Measurements from ENCODE around the gene ALK.

The ALK gene

DNA sequence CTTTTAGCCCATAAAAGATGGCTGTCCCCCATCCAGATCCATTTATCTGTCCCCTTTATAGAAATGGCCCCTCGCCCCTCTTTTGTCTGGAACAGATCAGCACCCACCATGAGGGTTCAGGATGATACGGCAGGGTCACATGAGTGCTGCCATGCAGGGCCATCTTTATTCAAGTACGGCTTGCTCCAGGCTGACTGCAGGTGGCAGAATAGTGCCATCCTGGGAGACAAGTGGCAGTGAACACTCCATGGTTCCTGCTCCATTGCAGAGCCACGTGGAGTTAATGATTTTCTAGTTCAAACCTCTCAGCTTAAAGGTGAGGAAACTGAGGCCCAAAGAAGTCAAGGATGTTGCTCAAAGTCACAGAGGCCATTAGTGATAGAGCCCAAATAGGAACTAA lies 625.5 kb downstream of the ALK start:
- no peak for DNase-seq (ENCODE audit: low spot score)
- no peak overlapping the region for H3K4me3 ChIP-seq
- TF ChIP-seq, protein P1, sequence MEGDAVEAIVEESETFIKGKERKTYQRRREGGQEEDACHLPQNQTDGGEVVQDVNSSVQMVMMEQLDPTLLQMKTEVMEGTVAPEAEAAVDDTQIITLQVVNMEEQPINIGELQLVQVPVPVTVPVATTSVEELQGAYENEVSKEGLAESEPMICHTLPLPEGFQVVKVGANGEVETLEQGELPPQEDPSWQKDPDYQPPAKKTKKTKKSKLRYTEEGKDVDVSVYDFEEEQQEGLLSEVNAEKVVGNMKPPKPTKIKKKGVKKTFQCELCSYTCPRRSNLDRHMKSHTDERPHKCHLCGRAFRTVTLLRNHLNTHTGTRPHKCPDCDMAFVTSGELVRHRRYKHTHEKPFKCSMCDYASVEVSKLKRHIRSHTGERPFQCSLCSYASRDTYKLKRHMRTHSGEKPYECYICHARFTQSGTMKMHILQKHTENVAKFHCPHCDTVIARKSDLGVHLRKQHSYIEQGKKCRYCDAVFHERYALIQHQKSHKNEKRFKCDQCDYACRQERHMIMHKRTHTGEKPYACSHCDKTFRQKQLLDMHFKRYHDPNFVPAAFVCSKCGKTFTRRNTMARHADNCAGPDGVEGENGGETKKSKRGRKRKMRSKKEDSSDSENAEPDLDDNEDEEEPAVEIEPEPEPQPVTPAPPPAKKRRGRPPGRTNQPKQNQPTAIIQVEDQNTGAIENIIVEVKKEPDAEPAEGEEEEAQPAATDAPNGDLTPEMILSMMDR (IDR thresholded peaks at IDR 0.05): no peak
- H3K27ac ChIP-seq: no peak overlapping the region

DNA sequence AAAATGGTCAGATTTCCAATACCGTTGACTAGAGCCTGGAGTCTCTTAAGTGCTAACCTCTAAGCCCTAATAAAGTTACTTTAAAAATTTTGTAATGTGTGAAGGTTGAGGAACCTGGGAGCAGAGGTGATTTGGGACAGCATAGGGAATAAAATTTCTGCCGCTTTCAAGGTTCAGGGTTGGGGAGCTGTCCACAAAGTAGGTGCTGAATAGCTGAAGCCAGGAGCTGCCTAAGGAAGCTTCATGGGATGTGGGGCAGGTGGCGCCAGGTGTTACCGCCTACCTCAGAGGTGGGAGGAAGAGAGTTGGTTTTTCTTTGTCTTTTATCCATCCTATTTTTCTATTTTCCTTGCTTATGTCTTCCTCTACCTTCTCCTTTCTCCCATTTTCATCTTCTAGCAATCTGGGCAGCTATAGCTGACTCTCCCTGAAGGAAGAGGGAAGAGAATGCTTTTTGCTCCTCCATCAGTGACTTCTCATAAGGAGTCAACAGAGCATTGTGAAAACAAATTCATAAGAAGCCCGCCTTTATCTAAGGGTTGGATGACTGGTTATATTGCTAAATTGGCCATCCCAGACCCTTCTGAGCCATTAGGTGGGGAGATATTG lies 627.5 kb downstream of the ALK start:
- Histone ChIP-seq H3K4me3 (no peak overlapping the region), H3K27ac (no peak overlapping the region)
- DNase-seq (ENCODE audit: low spot score): no peak
- TF ChIP-seq, protein P1 (IDR thresholded peaks at IDR 0.05): no peak

DNA sequence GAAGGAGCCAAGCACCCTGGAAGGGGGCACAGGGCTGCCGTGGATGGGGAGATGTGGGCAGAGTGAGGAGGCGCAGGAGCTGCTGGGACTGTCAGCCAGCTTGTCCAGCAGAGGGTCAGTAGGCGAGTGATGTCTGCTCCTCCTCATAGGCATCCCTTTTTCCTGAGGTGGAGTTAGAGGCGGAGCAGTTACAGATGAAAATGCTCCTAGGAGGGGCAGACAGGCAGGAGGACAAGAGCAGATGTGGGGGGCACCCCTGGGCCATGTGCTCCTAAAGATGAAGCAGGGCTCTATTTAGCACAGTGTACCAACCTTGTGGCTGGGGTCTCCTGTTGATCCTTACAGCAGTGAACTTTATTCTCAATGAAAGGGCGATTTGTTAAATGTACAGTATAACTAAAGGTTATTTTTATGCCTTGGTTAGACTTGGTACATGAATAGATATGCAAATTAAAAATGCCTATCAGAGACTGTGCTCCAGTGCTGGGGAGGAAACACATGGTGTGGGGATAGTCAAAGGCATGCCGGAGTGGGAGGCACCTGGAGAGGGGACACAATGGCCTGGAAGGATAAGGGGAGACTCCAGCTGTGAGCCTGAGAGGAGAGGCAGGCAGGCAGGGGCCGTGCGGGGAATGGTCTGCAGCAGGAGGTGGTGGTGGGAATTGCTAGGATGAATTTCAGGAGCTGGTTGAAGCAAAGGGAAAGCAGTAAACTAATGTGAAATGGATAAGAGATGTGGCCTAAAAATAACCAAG lies 630.9 kb downstream of the ALK start:
- TF ChIP-seq, protein P1 (IDR thresholded peaks at IDR 0.05): no peak
- H3K4me3 ChIP-seq: no peak overlapping the region
- no peak overlapping the region for H3K27ac ChIP-seq
- DNase-seq (ENCODE audit: low spot score): peak; percentile 21

DNA sequence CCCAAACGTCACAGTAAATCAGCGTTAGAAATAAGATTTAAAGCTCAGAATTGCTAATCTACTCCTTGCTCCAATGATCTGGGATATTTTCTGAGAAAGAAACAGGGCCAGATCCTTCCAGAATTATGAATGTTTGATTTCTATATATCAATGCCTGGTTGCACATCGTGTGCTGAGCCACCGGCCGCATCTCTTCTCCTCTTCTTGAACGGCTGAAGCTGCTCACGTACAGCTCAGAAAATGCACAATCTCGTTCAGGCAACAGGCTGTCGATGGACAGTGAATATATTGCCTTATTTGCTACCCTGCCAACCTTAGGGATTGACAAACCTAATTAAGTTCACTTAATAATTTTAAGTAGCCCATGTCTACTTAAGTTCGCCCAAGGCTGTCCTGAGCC lies 636.7 kb downstream of the ALK start:
- no peak overlapping the region for H3K4me3 ChIP-seq
- no peak for DNase-seq (ENCODE audit: low spot score)
- TF ChIP-seq, protein P1 (IDR thresholded peaks at IDR 0.05): no peak
- no peak overlapping the region for H3K27ac ChIP-seq

DNA sequence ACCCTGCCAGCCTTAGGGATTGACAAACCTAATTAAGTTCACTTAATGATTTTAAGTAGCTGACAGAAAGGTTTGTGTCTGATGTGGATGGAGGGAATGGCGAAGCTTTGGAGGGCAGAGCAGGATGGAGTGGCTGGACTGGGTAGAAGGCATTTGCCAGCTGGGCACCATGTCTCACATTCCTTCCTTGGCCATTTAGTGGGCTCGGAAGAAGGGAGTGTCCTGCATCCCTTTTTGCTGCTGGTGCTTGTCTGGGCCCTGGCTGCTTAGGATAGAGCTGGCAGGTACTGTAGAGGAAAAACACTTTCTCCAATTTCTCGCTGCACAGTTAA lies 639.5 kb downstream of the ALK start:
- H3K27ac ChIP-seq: no peak overlapping the region
- TF ChIP-seq, protein P1 (IDR thresholded peaks at IDR 0.05): no peak
- no peak for DNase-seq (ENCODE audit: low spot score)
- H3K4me3 ChIP-seq: no peak overlapping the region

DNA sequence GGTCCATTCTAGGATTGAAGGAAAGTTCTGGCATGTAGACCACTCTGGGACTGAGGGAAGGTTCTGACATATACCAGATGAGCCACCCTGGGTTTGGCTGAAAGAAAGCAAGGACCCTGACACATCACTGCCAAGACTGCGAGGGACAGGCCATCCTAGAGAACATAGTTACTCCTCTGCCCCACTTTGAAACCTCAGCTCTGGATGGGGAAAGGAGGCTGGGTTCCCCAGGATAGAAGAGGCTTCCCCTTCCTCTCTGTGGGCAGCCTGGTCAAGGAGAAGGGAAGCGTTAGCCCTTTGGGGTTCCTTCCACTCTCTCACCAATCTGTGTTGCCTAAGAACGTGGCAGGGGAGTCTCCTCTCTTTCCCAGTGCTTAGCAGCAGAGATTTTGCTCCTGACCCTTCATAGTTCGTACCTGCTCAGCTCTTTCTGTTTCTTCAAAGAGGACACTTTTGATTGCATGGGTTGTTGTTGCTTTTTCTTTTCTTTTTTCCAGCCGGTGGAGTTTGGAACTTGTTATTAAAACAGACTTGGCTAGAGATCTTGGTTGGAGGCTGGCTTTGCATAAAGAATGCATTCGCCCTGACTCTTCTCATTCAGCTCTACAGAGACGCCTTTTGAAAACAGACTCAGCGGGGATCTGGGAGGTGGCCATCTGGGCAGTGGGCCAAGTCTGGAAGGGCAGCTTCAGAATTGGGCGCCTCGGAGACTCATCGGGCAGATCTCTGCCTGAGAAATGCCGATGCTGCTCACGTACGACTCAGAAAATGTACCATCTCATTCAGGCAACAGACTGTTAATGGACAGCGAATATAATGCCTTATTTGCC lies 640.1 kb downstream of the ALK start:
- Histone ChIP-seq H3K4me3 (no peak overlapping the region), H3K27ac (no peak overlapping the region)
- TF ChIP-seq, protein P1 (IDR thresholded peaks at IDR 0.05): no peak
- DNase-seq (ENCODE audit: low spot score): peak; percentile 64
